Activated CD8-positive, alpha-beta memory T cell treated with anti-CD3 and anti-CD28 coated beads for 48 hours (primary cell): ENCODE results near the gene REEP5.
"Not testable (repeated sequence)": the region's sequence is repeated elsewhere in the genome, so short reads cannot be mapped to it uniquely, and the experiment has no call there.

Experiments
- DNase-seq, 3 experiments: peaks; one replicate each; pipeline ENCODE4 v3.0.0-alpha.2; 2020; ENCODE audit warnings: low read depth in 2 of 3, low spot score in 2 of 3

Gene REEP5

GRCh38 chr5:112921833-112922817 is at the start of gene REEP5:
TSS of gene REEP5 (minus strand) at chr5:112922227. CDS start at chr5:112922190, 37 bp downstream.
- peak; percentile 57 to 76 (median 63) for DNase-seq

GRCh38 chr5:112971276-112971675 is 49.2 kb upstream of the REEP5 start:
- DNase-seq, result no peak

DNA sequence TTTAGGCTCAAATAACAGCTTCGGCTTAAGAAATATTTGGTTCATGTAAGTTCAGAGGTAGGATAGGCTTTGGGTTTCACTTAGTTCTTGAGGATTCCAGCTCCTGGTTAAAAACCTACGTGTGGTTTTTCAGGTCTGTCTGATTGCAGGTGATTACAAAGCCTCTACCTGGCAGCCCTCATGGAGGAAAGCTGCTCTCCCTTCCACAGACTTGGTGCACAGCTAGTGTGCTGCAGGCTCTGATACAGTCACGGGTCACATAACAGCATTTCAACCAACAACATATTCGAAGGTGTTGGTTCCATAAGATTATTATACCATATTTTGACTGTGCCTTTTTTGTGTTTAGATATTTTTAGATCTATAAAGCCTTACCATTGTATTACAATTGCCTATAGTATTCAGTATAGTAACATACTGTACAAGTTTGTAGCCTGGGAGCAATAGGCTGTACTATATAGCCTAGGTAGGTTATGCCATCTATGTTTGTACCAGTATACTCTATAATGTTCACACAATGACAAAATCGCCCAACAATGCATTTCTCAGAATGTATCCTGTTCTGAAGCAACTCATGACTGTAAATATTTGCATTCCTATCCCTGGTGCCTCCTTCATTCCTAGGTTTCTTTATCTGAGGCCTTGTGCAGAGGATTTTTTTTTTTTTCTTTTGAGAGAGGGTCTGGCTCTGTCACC is 46.5 kb upstream of the REEP5 start:
- DNase-seq, result no peak

DNA sequence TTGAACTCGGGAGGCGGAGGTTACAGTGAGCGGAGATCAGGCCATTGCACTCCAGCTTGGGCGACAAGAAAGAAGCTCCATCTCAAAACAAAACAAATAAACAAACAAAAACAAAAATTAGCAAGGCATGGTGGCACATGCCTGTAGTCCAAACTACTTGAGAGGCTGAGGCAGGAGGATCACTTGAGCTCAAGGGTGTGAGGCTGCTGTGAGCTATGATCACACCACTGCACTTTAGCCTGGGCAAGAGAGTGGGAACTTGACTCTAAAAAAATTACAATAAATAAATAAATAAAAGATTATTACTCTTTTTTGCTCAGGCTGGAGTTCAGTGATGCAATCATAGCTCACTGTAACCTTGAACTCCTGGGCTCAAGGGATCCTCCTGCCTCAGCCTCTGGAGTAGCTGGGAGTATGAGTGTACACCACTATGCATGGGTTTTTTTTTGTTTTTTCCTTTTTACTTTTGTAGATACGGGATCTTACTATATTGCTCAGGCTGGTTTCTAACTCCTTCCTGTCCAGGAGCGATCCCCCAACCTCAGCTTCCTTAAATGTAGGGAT is 45.6 kb upstream of the REEP5 start:
- no peak for DNase-seq

GRCh38 chr5:112965733-112966306 is 43.8 kb upstream of the REEP5 start:
- no peak for DNase-seq

DNA sequence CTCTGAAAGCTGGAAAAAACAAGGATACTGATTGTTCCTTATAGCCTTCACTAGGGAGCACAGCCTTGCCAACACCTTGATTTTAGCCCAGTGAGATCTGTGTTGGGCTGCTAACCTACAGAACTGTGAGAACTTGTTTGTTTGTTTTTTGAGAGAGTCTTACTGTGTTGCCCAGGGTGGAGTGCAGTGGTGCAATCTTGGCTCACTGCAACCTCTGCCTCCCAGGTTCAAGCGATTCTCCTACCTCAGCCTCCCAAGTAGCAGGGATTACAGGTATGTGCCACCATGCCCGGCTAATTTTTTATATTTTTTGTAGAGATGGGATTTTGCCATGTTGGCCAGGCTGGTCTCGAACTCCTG is 41.3 kb upstream of the REEP5 start:
- not testable (repeated sequence) for DNase-seq

GRCh38 chr5:112960863-112961504 is 39.0 kb upstream of the REEP5 start:
- no peak for DNase-seq

DNA sequence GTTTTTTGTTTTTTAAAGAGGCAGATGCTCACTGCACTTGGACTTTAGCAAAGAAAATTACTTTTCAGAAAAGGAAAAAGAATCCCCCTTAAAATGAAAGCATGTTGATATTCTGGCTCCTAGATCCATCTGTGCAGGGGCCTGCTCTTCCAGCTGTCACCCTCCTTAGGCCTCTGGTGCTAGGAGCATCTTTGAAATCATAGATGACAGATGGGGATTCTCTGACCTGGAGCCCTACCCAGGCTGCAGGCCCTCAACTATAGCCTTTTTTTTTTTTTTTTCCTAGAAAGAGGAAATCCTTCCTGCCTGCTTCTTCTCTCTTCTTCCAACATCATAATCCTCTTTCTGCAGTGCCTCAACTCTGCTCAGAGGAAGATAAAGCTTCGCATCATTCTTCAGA is 38.3 kb upstream of the REEP5 start:
- no peak for DNase-seq

DNA sequence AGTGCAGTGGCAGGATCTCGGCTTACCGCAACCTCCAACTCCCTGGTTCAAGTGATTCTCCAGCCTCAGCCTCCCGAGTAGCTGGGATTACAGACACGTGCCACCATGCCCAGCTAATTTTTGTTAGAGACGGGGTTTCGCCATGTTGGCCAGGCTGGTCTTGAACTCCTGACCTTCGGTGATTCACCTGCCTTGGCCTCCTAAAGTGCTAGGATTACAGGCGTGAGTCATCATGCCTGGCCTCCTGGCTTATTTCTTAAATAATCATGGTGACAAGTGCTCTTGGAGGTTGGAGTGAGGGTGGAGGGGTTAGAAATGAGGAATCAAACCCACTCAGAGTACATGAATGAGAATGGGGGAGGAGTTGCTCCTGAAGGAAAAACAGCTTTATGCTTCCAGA is 37.8 kb upstream of the REEP5 start:
- not testable (repeated sequence) for DNase-seq

GRCh38 chr5:112958093-112959088 is 36.4 kb upstream of the REEP5 start:
- DNase-seq, result no peak

DNA sequence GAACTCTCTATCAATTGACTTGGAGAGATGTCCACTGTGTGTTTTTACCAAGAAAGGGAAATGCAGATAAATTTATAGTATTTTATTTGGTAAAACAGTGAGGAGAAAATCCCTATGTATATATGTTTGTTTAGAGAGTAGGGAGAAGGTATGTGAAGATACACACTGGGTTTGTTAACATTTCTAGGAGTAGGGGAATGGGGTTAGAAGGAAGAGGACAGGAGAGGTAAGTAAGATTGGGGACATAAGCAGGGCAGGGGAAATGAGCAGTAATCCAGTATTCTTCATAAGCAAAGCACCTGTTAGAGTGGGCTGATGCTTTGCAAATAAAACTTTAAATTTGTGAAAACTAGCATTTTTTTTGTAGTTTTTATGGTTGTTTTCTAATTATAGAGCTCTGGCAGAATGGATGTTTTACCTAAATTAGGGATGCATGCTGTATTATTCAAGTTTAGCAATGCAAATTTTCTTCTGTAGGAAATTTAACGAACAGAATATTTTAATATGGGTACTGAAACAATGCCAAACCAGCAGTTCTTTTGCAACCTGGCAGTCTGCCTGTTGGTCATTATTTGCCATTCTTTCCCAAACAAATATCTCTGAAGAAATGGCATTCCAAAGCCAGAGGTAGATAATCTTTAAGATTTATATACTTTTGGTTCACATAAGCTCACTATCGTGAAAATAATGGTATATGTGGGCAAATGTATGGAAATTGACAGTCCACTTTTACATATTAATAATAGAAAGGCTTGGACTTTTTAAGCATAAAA is 35.2 kb upstream of the REEP5 start:
- DNase-seq, result no peak

DNA sequence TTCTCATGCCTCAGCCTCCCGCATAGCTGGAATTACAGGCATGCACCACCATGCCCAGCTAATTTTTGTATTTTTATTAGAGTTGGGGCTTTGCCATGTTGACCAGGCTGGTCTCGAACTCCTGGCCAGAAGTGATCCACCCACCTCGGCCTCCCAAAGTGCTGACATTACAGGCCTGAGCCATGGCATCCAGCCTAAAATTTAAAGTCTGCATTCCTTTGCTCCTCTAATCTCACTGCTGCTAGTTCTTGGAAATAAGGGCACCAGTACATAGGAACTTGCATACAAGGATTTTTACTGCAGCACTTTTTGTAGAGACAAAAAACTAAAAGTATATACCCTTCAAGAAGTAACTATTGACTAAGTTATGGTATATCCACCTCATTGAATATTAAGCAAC is 34.6 kb upstream of the REEP5 start:
- no peak for DNase-seq

DNA sequence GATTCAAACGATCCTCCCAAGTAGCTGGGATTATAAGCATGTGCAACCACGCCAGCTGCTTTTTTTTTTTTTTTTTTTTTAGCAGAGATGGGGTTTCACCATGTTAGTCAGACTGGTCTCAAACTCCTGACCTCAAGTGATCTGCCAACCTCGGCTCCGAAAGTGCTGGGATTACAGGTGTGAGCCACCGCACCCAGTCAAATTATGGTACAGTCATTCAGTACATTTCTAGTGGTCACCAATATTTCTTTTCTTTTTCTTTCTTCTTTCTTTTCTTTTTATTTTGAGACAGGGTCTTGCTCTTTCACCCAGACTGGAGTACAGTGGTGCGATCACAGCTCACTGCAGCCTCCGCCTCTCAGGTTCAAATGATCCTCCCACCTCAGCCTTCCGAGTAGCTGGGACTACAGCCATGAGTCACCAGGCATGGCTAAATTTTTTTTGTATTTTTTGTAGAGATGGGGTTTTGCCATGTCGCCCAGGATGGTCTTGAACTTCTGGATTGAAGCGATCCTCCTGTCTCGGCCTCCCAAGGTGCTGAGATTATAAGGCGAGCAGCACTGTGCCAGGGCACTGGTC is 29.2 kb upstream of the REEP5 start:
- DNase-seq, result no peak

DNA sequence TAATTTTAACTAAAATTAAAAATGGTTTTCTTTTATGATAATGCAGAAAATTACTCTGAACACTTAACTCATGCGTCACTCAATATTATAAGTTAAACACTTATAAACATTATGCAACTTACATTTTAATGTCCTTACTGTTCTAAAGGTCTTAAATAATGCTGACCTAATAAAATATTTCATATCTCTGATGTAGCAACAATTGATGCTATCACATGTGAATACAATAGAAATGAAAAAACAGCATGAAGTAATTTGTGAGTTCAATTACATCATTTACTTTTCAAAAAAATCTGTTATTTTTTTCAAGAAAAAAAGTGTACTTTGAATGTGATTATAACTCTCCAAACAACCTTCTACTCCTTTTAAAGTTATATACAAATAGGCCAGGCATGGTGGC is 26.4 kb upstream of the REEP5 start:
- DNase-seq, result no peak

DNA sequence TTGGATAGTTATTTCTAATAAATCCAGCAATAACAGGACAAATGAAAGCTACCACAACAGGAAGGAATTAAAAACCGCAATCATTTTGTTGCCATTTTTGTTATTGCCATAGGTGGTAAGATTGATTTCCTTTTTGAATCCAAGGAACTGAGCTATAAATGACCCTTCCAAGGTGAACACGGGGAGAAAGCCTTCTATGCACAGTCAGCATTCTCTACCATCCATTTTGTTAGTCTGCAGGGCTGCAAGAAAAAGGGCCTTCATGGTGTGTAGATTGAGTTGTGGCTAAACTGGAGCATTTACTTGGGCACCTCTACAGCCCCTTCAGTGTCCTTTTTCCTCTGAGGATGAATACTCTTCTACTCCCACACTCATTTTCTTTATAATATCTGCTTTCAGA is 18.6 kb upstream of the REEP5 start:
- no peak for DNase-seq

- DNase-seq, result no peak
Observed at GRCh38 chr5:112938286-112938685, 16.3 kb upstream of the REEP5 start.

DNA sequence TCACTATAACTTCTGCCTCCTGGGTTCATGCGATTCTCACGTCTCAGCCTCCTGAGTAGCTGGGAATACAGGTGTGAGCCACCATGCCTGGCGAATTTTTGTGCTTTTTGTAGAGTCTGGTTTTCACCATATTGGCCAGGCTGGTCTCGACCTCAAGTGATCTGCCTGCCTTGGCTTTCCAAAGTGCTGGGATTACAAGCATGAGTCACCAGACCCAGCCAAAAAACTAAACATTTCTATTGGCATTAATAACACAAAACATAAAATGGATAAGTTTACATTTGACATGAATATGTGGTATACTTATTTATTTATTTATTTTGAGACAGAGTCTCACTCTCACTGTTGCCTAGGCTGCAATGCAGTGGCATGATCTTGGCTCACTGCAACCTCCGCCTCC is 13.6 kb upstream of the REEP5 start:
- no peak for DNase-seq

DNA sequence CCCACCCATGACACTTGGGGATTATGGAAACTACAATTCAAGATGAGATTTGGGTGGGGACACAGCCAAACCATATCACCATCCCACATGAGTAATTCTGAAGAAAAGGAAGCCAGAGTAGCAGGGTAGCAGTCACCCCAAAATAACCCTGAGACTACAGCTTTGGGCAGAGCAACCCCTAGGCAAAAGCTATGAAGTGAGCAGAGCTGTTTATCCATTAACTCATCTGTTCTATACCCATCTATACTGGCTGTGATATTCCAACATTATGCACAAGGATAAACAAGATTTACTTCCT is 12.3 kb upstream of the REEP5 start:
- no peak for DNase-seq
